ENCODE data around the gene PLD1.

DNA sequence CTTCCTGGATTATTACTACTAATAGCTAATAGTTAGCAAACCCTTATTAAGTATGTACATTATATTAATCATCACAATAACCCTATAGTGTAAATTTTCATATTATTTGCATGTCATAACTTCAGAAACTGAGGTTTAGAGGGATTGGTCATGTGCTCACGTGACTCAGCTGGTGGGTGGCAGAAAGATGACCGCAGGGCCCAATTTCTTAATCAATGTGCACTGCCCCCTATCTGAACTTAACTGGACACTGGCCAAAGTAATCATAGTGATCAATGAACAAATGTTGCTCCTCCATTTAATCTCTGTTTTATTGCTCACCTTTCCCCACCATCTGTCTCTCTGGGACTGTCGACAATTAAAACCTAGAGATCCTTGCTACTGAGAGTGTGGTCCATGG is 52.2 kb downstream of the PLD1 start:
- TF ChIP-seq, protein P1, sequence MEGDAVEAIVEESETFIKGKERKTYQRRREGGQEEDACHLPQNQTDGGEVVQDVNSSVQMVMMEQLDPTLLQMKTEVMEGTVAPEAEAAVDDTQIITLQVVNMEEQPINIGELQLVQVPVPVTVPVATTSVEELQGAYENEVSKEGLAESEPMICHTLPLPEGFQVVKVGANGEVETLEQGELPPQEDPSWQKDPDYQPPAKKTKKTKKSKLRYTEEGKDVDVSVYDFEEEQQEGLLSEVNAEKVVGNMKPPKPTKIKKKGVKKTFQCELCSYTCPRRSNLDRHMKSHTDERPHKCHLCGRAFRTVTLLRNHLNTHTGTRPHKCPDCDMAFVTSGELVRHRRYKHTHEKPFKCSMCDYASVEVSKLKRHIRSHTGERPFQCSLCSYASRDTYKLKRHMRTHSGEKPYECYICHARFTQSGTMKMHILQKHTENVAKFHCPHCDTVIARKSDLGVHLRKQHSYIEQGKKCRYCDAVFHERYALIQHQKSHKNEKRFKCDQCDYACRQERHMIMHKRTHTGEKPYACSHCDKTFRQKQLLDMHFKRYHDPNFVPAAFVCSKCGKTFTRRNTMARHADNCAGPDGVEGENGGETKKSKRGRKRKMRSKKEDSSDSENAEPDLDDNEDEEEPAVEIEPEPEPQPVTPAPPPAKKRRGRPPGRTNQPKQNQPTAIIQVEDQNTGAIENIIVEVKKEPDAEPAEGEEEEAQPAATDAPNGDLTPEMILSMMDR (IDR thresholded peaks at IDR 0.05): no peak
- no peak for TF ChIP-seq POLR2A (IDR thresholded peaks at IDR 0.05)

Measured in right lobe of liver (tissue), 4 donors.